HepG2 (cell line): Measurements from ENCODE around the gene JAZF1. TPM values are rescaled to one million over a fixed set of nuclear protein-coding genes. Genes with fewer than 3 reads are reported as not detected.

Experiments used
- ATAC-seq: fragments of 200-7000 bp; cut with Tn5 transposase; 3 replicates; pipeline ENCODE4 v1.9.1; 2020; ENCODE audit warnings: mild to moderate bottlenecking, moderate library complexity
- BruUV-seq: library from RNA; stranded (reverse); fragments of 400-500 nt; replicated peaks from 2 replicates; lab custom pipeline; 2021; lab: Mats Ljungman, UMichigan
- CTCF ChIA-PET: fragments of 300-600 bp; formaldehyde crosslinking; extraction: SDS; loops from one replicate; lab custom pipeline; 2021; ENCODE audit warnings: low total read pairs, inconsistent platforms, low intra/inter-chr PET ratio; lab: Yijun Ruan, JAX
- POLR2A ChIA-PET: fragments of 350-600 bp; sonication (Branson Sonifier 250); formaldehyde crosslinking; loops from one replicate; lab custom pipeline; 2020; ENCODE audit warnings: antibody characterized with exemption, inconsistent platforms; lab: Yijun Ruan, JAX
- DNase-seq: peaks from one replicate; pipeline ENCODE4 v3.0.0-alpha.2; 2015; ENCODE audit warnings: low spot score
- FAIRE-seq: peaks from 3 replicates; lab custom pipeline; 2011; peaks lifted over from hg19 to GRCh38; lab: Jason Lieb, UNC
- H2AFZ ChIP-seq: one replicate; pipeline ENCODE4 v1.6.1; 2011; ENCODE audit warnings: low read length, inconsistent platforms
- H3K27ac ChIP-seq: fragments of 300-600 bp; 3 replicates; pipeline ENCODE4 v1.8.0; 2011; ENCODE audit warnings: mixed run types, mild to moderate bottlenecking, mixed read lengths, low read length, inconsistent platforms; ENCODE audit not compliant: insufficient read depth; ENCODE audit errors: extremely low read length
- H3K27me3 ChIP-seq, 2 experiments: fragments of 200-600 bp in 1 of 2; 2 replicates in 1 of 2; 3 replicates in 1 of 2; pipeline versions ENCODE4 v1.6.0 to v1.8.0; 2011; ENCODE audit warnings: low read length in 2 of 2, mild to moderate bottlenecking in 2 of 2, moderate library complexity in 2 of 2, inconsistent platforms in 1 of 2; ENCODE audit not compliant: insufficient read depth in 2 of 2, control insufficient read depth in 1 of 2
- H3K36me3 ChIP-seq, 2 experiments: fragments of 200-600 bp in 1 of 2; replicated peaks in 1 of 2; 2 replicates in 1 of 2; 3 replicates in 1 of 2; pipeline versions ENCODE4 v1.5.1 to v1.8.0; 2011; ENCODE audit warnings: low read length in 2 of 2, inconsistent platforms in 1 of 2; ENCODE audit not compliant: insufficient read depth in 2 of 2, control insufficient read depth in 1 of 2
- H3K4me1 ChIP-seq: 2 replicates; pipeline ENCODE4 v1.5.1; 2012; ENCODE audit warnings: low read length, inconsistent platforms; ENCODE audit not compliant: insufficient read depth
- H3K4me2 ChIP-seq: 2 replicates; pipeline ENCODE4 v1.6.0; 2011; ENCODE audit warnings: low read depth, low read length, inconsistent platforms
- H3K4me3 ChIP-seq, 3 experiments: fragments of 200-600 bp in 1 of 3; sonication (generic), shearing (Covaris generic) in 1 of 3; replicated peaks in 1 of 3; 2 replicates each; pipeline ENCODE4 v1.5.1; 2011 to 2016; ENCODE audit warnings: low read length in 3 of 3, inconsistent platforms in 2 of 3, low read depth in 2 of 3, mild to moderate bottlenecking in 2 of 3, control low read depth in 1 of 3, mixed read lengths in 1 of 3; ENCODE audit not compliant: insufficient read depth in 1 of 3
- H3K79me2 ChIP-seq: one replicate; pipeline ENCODE4 v1.6.1; 2011; ENCODE audit warnings: low read length, inconsistent platforms; ENCODE audit not compliant: insufficient read depth
- H3K9ac ChIP-seq: 2 replicates; pipeline ENCODE4 v1.6.0; 2011; ENCODE audit warnings: mild to moderate bottlenecking, low read depth, low read length, inconsistent platforms; ENCODE audit not compliant: insufficient read depth
- H3K9me3 ChIP-seq: 2 replicates; pipeline ENCODE4 v1.5.1; 2012; ENCODE audit warnings: mild to moderate bottlenecking, low read length
- H4K20me1 ChIP-seq: 2 replicates; pipeline ENCODE4 v1.6.0; 2011; ENCODE audit warnings: inconsistent platforms, mild to moderate bottlenecking, low read length, moderate library complexity; ENCODE audit not compliant: insufficient read depth
- DMAP1 ChIP-seq: IDR thresholded peaks from 2 replicates; pipeline ENCODE4 v1.6.1; 2016
- ERF ChIP-seq: IDR thresholded peaks from 2 replicates; pipeline ENCODE4 v1.6.1; 2018; ENCODE audit warnings: missing biosample characterization, missing genetic modification reagents
- ESRRA ChIP-seq: sonication (generic); formaldehyde crosslinking; IDR thresholded peaks from 2 replicates; pipeline ENCODE4 v1.5.1; 2020; ENCODE audit warnings: mild to moderate bottlenecking, low read depth, missing genetic modification reagents
- MAZ ChIP-seq, 2 experiments: sonication (generic) in 1 of 2; formaldehyde crosslinking in 1 of 2; IDR thresholded peaks; 2 replicates each; pipeline versions ENCODE4 v1.5.0 to v1.6.1; 2012 to 2020; ENCODE audit warnings: low read depth in 2 of 2, mild to moderate bottlenecking in 2 of 2, borderline replicate concordance in 1 of 2, improper control_type of control experiment in 1 of 2, low read length in 1 of 2, missing genetic modification reagents in 1 of 2, moderate library complexity in 1 of 2
- MYC ChIP-seq: sonication (generic); formaldehyde crosslinking; IDR thresholded peaks from 2 replicates; pipeline ENCODE4 v1.9.0; 2021; ENCODE audit warnings: missing genetic modification reagents, borderline replicate concordance
- NPAS2 ChIP-seq: sonication (generic); formaldehyde crosslinking; IDR thresholded peaks from 2 replicates; pipeline ENCODE4 v1.8.0; 2022; ENCODE audit warnings: mild to moderate bottlenecking, missing genetic modification reagents, borderline replicate concordance
- PCBP1 ChIP-seq: fragments of 200-400 bp; formaldehyde crosslinking; IDR thresholded peaks from 2 replicates; pipeline ENCODE4 v1.6.1; 2017; ENCODE audit warnings: mild to moderate bottlenecking, low read depth, low read length, borderline replicate concordance
- PHF21A ChIP-seq: sonication (generic); formaldehyde crosslinking; IDR thresholded peaks from 2 replicates; pipeline ENCODE4 v1.5.0; 2020; ENCODE audit warnings: mild to moderate bottlenecking, missing genetic modification reagents
- PLRG1 ChIP-seq: fragments of 450-650 bp; conservative IDR thresholded peaks from 2 replicates; pipeline ENCODE4 v1.6.1; 2016
- TFDP2 ChIP-seq: sonication (generic); formaldehyde crosslinking; IDR thresholded peaks from 2 replicates; pipeline ENCODE4 v1.4.0; 2020; ENCODE audit warnings: missing genetic modification reagents
- ZNF12 ChIP-seq: sonication (generic); formaldehyde crosslinking; IDR thresholded peaks from 2 replicates; pipeline ENCODE4 v1.5.0; 2020; ENCODE audit warnings: missing genetic modification reagents
- ZNF20 ChIP-seq: sonication (generic); formaldehyde crosslinking; IDR thresholded peaks from 2 replicates; pipeline ENCODE4 v1.4.0; 2020; ENCODE audit warnings: mild to moderate bottlenecking, moderate library complexity, missing genetic modification reagents
- ZNF224 ChIP-seq: sonication (generic); formaldehyde crosslinking; IDR thresholded peaks from 2 replicates; pipeline ENCODE4 v1.5.0; 2020; ENCODE audit warnings: mild to moderate bottlenecking, missing genetic modification reagents
- ZNF3 ChIP-seq: IDR thresholded peaks from 2 replicates; pipeline ENCODE4 v1.7.0; 2017; ENCODE audit warnings: inconsistent platforms
- ZNF329 ChIP-seq: sonication (generic); formaldehyde crosslinking; IDR thresholded peaks from 2 replicates; pipeline ENCODE4 v1.9.0; 2021; ENCODE audit warnings: low read depth, mild to moderate bottlenecking, missing genetic modification reagents
- ZNF407 ChIP-seq: sonication (generic); formaldehyde crosslinking; IDR thresholded peaks from one replicate; pipeline ENCODE4 v1.5.1; 2020; ENCODE audit warnings: mild to moderate bottlenecking, missing genetic modification reagents; ENCODE audit errors: not compliant biosample characterization
- ZNF850 ChIP-seq: sonication (generic); formaldehyde crosslinking; conservative IDR thresholded peaks from 2 replicates; pipeline ENCODE4 v1.9.0; 2021; ENCODE audit warnings: mild to moderate bottlenecking, missing genetic modification reagents
- ZSCAN22 ChIP-seq: sonication (generic); formaldehyde crosslinking; IDR thresholded peaks from 2 replicates; pipeline ENCODE4 v1.4.0; 2020; ENCODE audit warnings: mild to moderate bottlenecking, missing genetic modification reagents
- WGBS: methylation state at CpG from one replicate; pipeline ENCODE4 v1.1.6; 2017; ENCODE audit warnings: low lambda C conversion rate; 5-methylcytosine and 5-hydroxymethylcytosine counted together
- in situ Hi-C: cut with HindIII; loops from 2 replicates; pipeline ENCODE4 v1.10.0; 2017; ENCODE audit warnings: low pct_unique_long_range_greater_than_20kb; ENCODE audit not compliant: extremely low pct_ligation_motif_present
- intact Hi-C: fragments of 100-400 bp; cut with micrococcal nuclease; formaldehyde crosslinking; loops from one replicate; pipeline ENCODE4 v1.10.0; 2022; ENCODE audit not compliant: unreplicated experiment
- polyA plus RNA-seq, 8 experiments: library from polyadenylated mRNA; depleted of rRNA in 3 of 8; stranded (reverse) in 7 of 8; unstranded in 1 of 8; fragments of >200 nt; fragmentation: Illumina TruSeq in 4 of 8; extraction: Trizol in 4 of 8; gene quantifications; 2 replicates each; pipeline versions ENCODE4 v1.2.1 to v1.2.3, GENCODE V29; 2011 to 2016; ENCODE audit warnings: low read depth in 4 of 8, missing spikeins in 1 of 8, mixed read lengths in 1 of 8; ENCODE audit not compliant: insufficient read depth in 1 of 8
- total RNA-seq, 5 experiments: library from RNA; depleted of rRNA; stranded (reverse); fragments of >200 nt; fragmentation: Illumina TruSeq; extraction: Trizol; gene quantifications; 2 replicates each; pipeline ENCODE4 v1.2.3, GENCODE V29; 2016; ENCODE audit warnings: low read depth in 1 of 5

JAZF1 gene
- total and polyA plus RNA-seq, 2 of the 13 experiments (the other 11 are each of a cell fraction or from before 2014, with no cell fraction given) = not detected

DNA sequence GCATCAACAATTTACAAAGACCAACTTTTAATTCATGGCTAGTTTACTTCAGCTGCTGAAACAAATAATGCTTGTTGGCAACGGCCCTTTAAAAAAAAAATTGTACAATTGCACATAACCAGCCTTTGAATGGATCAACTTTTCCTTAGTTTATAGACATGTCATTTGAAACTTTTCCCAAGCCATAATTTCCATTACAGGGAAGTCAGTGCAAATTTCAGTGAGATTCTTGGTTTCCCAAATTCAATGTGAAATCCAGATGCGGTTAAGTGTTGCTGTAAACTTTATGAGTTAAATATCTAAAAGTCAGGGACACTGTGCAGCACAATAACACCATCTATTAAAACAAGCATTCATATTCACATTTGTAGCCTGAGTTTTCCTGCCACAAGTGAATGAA lies 182.2 kb downstream of the JAZF1 start:
- Histone ChIP-seq H3K4me3 (no peak overlapping the region), H2AFZ (no peak overlapping the region), H3K27me3 (peaks cover 0 to 11% of the 10 kb centered on the region in 2 experiments; a peak in 2 of 5 replicates), H3K79me2 (no peaks in the 10 kb centered on the region), H3K9ac (no peak overlapping the region), H3K4me2 (no peak overlapping the region), H4K20me1 (no peaks in the 10 kb centered on the region), H3K9me3 (no peaks in the 10 kb centered on the region), H3K36me3 (no peaks in the 10 kb centered on the region), H3K27ac (no peak overlapping the region), H3K4me1 (no peaks in the 10 kb centered on the region)
- FAIRE-seq = no peak
- no peak for ATAC-seq
- intact Hi-C loops = no loop called here
- no TSS peak for BruUV-seq
- no peak for DNase-seq
- ChIA-PET CTCF (no interaction called here), POLR2A (no interaction called here)
- WGBS = 41% methylated on average over 2 of the region's 2 CpGs
- in situ Hi-C loops = no loop called here
- TF ChIP-seq ZNF12 (CRISPR knock-in tag) (no peak), ZSCAN22 (CRISPR knock-in tag) (no peak), NPAS2 (CRISPR knock-in tag) (no peak), MYC (CRISPR knock-in tag) (no peak), ESRRA (CRISPR knock-in tag) (no peak), MAZ (IDR thresholded peaks at IDR 0.05; ENCODE audit: borderline replicate concordance, low read depth, low read length) (no peak), MAZ (CRISPR knock-in tag; IDR thresholded peaks at IDR 0.05; ENCODE audit: low read depth) (no peak), DMAP1 (CRISPR knock-in tag) (no peak), ZNF20 (CRISPR knock-in tag) (no peak), ZNF850 (CRISPR knock-in tag) (no peak), ZNF224 (CRISPR knock-in tag) (no peak), ZNF329 (no peak), PCBP1 (no peak), ZNF407 (CRISPR knock-in tag) (no peak), TFDP2 (CRISPR knock-in tag) (no peak), ZNF3 (CRISPR knock-in tag) (no peak), ERF (no peak), PHF21A (no peak), PLRG1 (no peak)
